Chondrocyte (in vitro differentiated cells): ENCODE measurements around the gene CLEC2L. TPM values are rescaled to one million over a fixed set of nuclear protein-coding genes. Genes with fewer than 3 reads are reported as not detected.

Source experiments
- DNase-seq: peaks from one replicate; pipeline ENCODE4 v3.0.0; 2021; ENCODE audit warnings: mixed read lengths, low spot score
- H3K27ac Mint-ChIP-seq: one replicate; pipeline ENCODE4 v1.8.0; 2021; ENCODE audit warnings: mild to moderate bottlenecking, moderate library complexity, mixed read lengths; ENCODE audit not compliant: unreplicated experiment
- H3K27me3 Mint-ChIP-seq: 2 replicates; pipeline ENCODE4 v1.8.0; 2021; ENCODE audit warnings: low read depth, mixed read lengths
- H3K36me3 Mint-ChIP-seq: 2 replicates; pipeline ENCODE4 v1.8.0; 2021; ENCODE audit warnings: low read depth, mixed read lengths
- H3K4me1 Mint-ChIP-seq: 2 replicates; pipeline ENCODE4 v1.8.0; 2021; ENCODE audit warnings: low read depth, mild to moderate bottlenecking, mixed read lengths
- H3K4me3 Mint-ChIP-seq: one replicate; pipeline ENCODE4 v1.8.0; 2021; ENCODE audit warnings: mild to moderate bottlenecking, moderate library complexity, mixed read lengths; ENCODE audit not compliant: unreplicated experiment
- H3K9me3 Mint-ChIP-seq: 2 replicates; pipeline ENCODE4 v1.8.0; 2021; ENCODE audit warnings: low read depth, mixed read lengths
- CTCF ChIP-seq: fragments of 200-600 bp; sonication (generic); IDR thresholded peaks from 2 replicates; pipeline ENCODE4 v1.5.0; 2021; ENCODE audit warnings: antibody characterized with exemption, mild to moderate bottlenecking, moderate library complexity
- total RNA-seq: library from RNA; stranded (reverse); gene quantifications from 3 replicates; pipeline ENCODE4 v1.2.1, GENCODE V29; 2021

CLEC2L gene
- total RNA-seq, 1 donor from 2014 or later: not detected

- Mint-ChIP-seq H3K4me3 (no peak overlapping the region), H3K27me3 (peaks cover 8% of the 10 kb centered on the region), H3K9me3 (no peaks in the 10 kb centered on the region), H3K4me1 (peaks cover 10% of the 10 kb centered on the region), H3K36me3 (no peaks in the 10 kb centered on the region), H3K27ac (no peak overlapping the region)
- no peak for TF ChIP-seq CTCF
- DNase-seq: no peak
Measured at GRCh38 chr7:139502226-139502625, 21.3 kb upstream of the CLEC2L start.

GRCh38 chr7:139505563-139505962 is 17.9 kb upstream of the CLEC2L start:
- H3K27ac Mint-ChIP-seq: no peak overlapping the region
- no peaks in the 10 kb centered on the region for H3K36me3 Mint-ChIP-seq
- H3K4me3 Mint-ChIP-seq: no peak overlapping the region
- no peaks in the 10 kb centered on the region for H3K27me3 Mint-ChIP-seq
- peaks cover 9% of the 10 kb centered on the region for H3K4me1 Mint-ChIP-seq
- TF ChIP-seq CTCF: peak; percentile 53
- no peaks in the 10 kb centered on the region for H3K9me3 Mint-ChIP-seq
- DNase-seq: no peak

GRCh38 chr7:139509535-139509934 is 13.9 kb upstream of the CLEC2L start:
- Mint-ChIP-seq H3K27ac (no peak overlapping the region), H3K4me3 (no peak overlapping the region), H3K9me3 (no peaks in the 10 kb centered on the region), H3K36me3 (no peaks in the 10 kb centered on the region), H3K27me3 (peaks cover 3% of the 10 kb centered on the region), H3K4me1 (peaks cover 4% of the 10 kb centered on the region)
- no peak for DNase-seq
- no peak for TF ChIP-seq CTCF

DNA sequence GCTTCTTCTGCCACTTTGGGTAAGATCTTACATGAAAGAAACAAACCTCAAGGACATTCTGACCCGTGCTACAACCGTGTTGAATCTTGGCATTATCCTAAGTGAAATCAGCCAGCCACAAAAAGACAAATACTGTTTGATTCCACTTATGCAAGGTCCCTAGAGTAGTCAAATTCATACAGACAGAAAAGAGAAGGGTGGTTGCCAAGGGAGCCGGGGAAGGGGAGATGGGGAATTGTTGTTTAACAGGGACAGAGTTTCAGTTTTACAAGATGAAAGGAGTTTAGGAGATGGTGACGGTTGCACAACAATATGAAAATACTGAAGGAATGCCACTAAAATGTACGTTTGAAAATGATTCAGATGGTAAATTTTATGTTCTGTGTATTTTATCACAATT is 12.2 kb upstream of the CLEC2L start:
- DNase-seq: no peak
- H3K4me1 Mint-ChIP-seq: peaks cover 4% of the 10 kb centered on the region
- no peak overlapping the region for H3K4me3 Mint-ChIP-seq
- no peaks in the 10 kb centered on the region for H3K36me3 Mint-ChIP-seq
- no peak for TF ChIP-seq CTCF
- no peak overlapping the region for H3K27ac Mint-ChIP-seq
- peaks cover 6% of the 10 kb centered on the region for H3K27me3 Mint-ChIP-seq
- no peaks in the 10 kb centered on the region for H3K9me3 Mint-ChIP-seq

DNA sequence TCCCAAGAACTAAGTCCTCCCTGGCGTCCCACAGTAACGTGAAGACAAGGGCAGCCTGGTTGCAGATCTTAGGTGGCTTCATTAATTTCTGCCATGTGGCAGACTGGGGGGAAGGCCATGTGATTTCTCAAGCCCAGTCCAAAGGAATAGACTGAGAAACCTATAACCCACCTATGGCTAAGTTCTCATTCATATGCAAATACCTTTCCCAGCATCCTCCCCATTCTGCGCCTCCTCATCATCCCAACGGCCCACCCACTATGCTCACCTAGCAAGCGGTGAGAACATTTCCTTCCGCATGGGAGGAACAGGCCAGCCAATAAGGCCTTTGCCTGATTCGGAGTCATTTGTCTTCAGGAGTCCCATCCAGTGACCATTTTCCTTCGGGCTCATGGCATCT is 8.2 kb upstream of the CLEC2L start:
- H3K4me3 Mint-ChIP-seq: no peak overlapping the region
- H3K27me3 Mint-ChIP-seq: peaks cover 9% of the 10 kb centered on the region

More for the DNA sequence above, 8.2 kb upstream of the CLEC2L start:
- TF ChIP-seq CTCF: no peak
- H3K4me1 Mint-ChIP-seq: no peaks in the 10 kb centered on the region
- H3K9me3 Mint-ChIP-seq: no peaks in the 10 kb centered on the region
- no peak overlapping the region for H3K27ac Mint-ChIP-seq
- H3K36me3 Mint-ChIP-seq: no peaks in the 10 kb centered on the region
- no peak for DNase-seq
